K562 (cell line): Measurements from ENCODE around the gene RPS6KA2. TPM values are rescaled to one million over a fixed set of nuclear protein-coding genes. Genes with fewer than 3 reads are reported as not detected.

Source experiments
- ATAC-seq: fragments of 200-7000 bp; cut with Tn5 transposase; 3 replicates; pipeline ENCODE4 v1.9.1; 2020; ENCODE audit warnings: moderate library complexity
- BruUV-seq: library from RNA; stranded (reverse); fragments of 400-500 nt; replicated peaks from 2 replicates; lab custom pipeline; 2021; lab: Mats Ljungman, UMichigan
- CTCF ChIA-PET: fragments of 300-600 bp; formaldehyde crosslinking; extraction: SDS; loops from one replicate; lab custom pipeline; 2021; ENCODE audit warnings: low intra/inter-chr PET ratio; lab: Yijun Ruan, JAX
- POLR2A ChIA-PET: fragments of 300-600, 350-650 bp; sonication (Branson Sonifier 250); formaldehyde crosslinking; extraction: SDS; loops from one replicate; lab custom pipeline; 2021; ENCODE audit warnings: antibody characterized with exemption, inconsistent platforms; lab: Yijun Ruan, JAX
- DNase-seq, 4 experiments: peaks; one replicate each; pipeline versions ENCODE4 v3.0.0 to v3.0.0-alpha.2; 2011 to 2018; ENCODE audit warnings: low spot score in 3 of 4, mixed read lengths in 3 of 4; ENCODE audit errors: extremely low read depth in 1 of 4
- FAIRE-seq: peaks from 2 replicates; lab custom pipeline; 2011; peaks lifted over from hg19 to GRCh38; lab: Jason Lieb, UNC
- H2AFZ ChIP-seq: 2 replicates; pipeline ENCODE4 v1.6.0; 2011; ENCODE audit warnings: low read depth, low read length, control low read depth, inconsistent platforms
- H3K27ac ChIP-seq: fragments of 200-600 bp; 3 replicates; pipeline ENCODE4 v1.8.0; 2011; ENCODE audit warnings: low read depth, mild to moderate bottlenecking, control low read depth, inconsistent platforms, low read length, moderate library complexity, mixed read lengths; ENCODE audit errors: extremely low read depth
- H3K27me3 ChIP-seq, 2 experiments: fragments of 300-600 bp in 1 of 2; 2 replicates in 1 of 2; 3 replicates in 1 of 2; pipeline versions ENCODE4 v1.6.0 to v1.8.0; 2011; ENCODE audit warnings: inconsistent platforms in 2 of 2, low read length in 2 of 2, mild to moderate bottlenecking in 1 of 2, mixed read lengths in 1 of 2, moderate library complexity in 1 of 2; ENCODE audit not compliant: control insufficient read depth in 2 of 2, insufficient read depth in 2 of 2
- H3K36me3 ChIP-seq: fragments of 300-600 bp; 3 replicates; pipeline ENCODE4 v1.8.0; 2011; ENCODE audit warnings: mild to moderate bottlenecking, low read length, inconsistent platforms; ENCODE audit not compliant: control insufficient read depth, insufficient read depth
- H3K4me1 ChIP-seq, 2 experiments: fragments of 200-600 bp in 1 of 2; replicated peaks in 1 of 2; 2 replicates in 1 of 2; 3 replicates in 1 of 2; pipeline versions ENCODE4 v1.5.1 to v1.8.0; 2011; ENCODE audit warnings: inconsistent platforms in 2 of 2, low read length in 2 of 2, mild to moderate bottlenecking in 1 of 2, mixed read lengths in 1 of 2, moderate library complexity in 1 of 2; ENCODE audit not compliant: control insufficient read depth in 2 of 2, insufficient read depth in 2 of 2
- H3K4me2 ChIP-seq: 2 replicates; pipeline ENCODE4 v1.6.1; 2011; ENCODE audit warnings: low read length, control low read depth, inconsistent platforms, mixed read lengths; ENCODE audit not compliant: insufficient read depth
- H3K4me3 ChIP-seq: fragments of 200-600 bp; sonication (generic), shearing (Covaris generic); 2 replicates; pipeline ENCODE4 v1.5.1; 2016; ENCODE audit warnings: control low read depth, inconsistent platforms
- H3K79me2 ChIP-seq: fragments of 200-600 bp; 3 replicates; pipeline ENCODE4 v1.8.0; 2011; ENCODE audit warnings: low read length, inconsistent platforms; ENCODE audit not compliant: control insufficient read depth, insufficient read depth
- H3K9ac ChIP-seq, 2 experiments: 2 replicates each; pipeline versions ENCODE4 v1.6.0 to v1.6.1; 2011; ENCODE audit warnings: low read depth in 2 of 2, low read length in 2 of 2, control low read depth in 1 of 2, inconsistent platforms in 1 of 2, mild to moderate bottlenecking in 1 of 2, mixed read lengths in 1 of 2; ENCODE audit not compliant: insufficient read depth in 1 of 2
- H3K9me1 ChIP-seq: one replicate; pipeline ENCODE4 v1.6.0; 2011; ENCODE audit warnings: inconsistent platforms, mild to moderate bottlenecking, low read length, moderate library complexity; ENCODE audit not compliant: control insufficient read depth, insufficient read depth
- H3K9me3 ChIP-seq: replicated peaks from 2 replicates; pipeline ENCODE4 v1.5.1; 2011; ENCODE audit warnings: low read depth, low read length, inconsistent platforms; ENCODE audit not compliant: control insufficient read depth, insufficient read depth
- H4K20me1 ChIP-seq: replicated peaks from 2 replicates; pipeline ENCODE4 v1.6.1; 2011; ENCODE audit warnings: low read length, inconsistent platforms, mixed read lengths; ENCODE audit not compliant: control insufficient read depth, insufficient read depth
- FOXM1 ChIP-seq, 2 experiments: fragments of 450-650 bp in 1 of 2; sonication (generic) in 1 of 2; formaldehyde crosslinking in 1 of 2; IDR thresholded peaks; 2 replicates each; pipeline versions ENCODE4 v1.6.1 to v1.9.0; 2017 to 2022; ENCODE audit warnings: low read depth in 2 of 2, mild to moderate bottlenecking in 2 of 2, missing genetic modification reagents in 1 of 2, moderate library complexity in 1 of 2
- MBD2 ChIP-seq: sonication (generic); IDR thresholded peaks from 2 replicates; pipeline ENCODE4 v1.6.1; 2016; ENCODE audit warnings: low read depth, borderline replicate concordance
- PHB ChIP-seq: fragments of 250-450 bp; sonication (Bioruptor Pico); IDR thresholded peaks from 2 replicates; pipeline ENCODE4 v1.5.0; 2021
- SRSF3 ChIP-seq: fragments of 200-400 bp; formaldehyde crosslinking; IDR thresholded peaks from 2 replicates; pipeline ENCODE4 v1.6.1; 2016; ENCODE audit warnings: mild to moderate bottlenecking, low read length, moderate library complexity; ENCODE audit not compliant: insufficient read depth
- TCF7L2 ChIP-seq: fragments of 150-350 bp; IDR thresholded peaks from 2 replicates; pipeline ENCODE4 v1.6.1; 2016; ENCODE audit warnings: low read depth, mild to moderate bottlenecking, low read length, moderate library complexity
- THAP12 ChIP-seq: fragments of 250-450 bp; sonication (Bioruptor Pico); IDR thresholded peaks from 2 replicates; pipeline ENCODE4 v1.9.0; 2021; ENCODE audit warnings: mild to moderate bottlenecking, inconsistent platforms
- ZNF518B ChIP-seq: fragments of 250-450 bp; sonication (Bioruptor Pico); IDR thresholded peaks from 2 replicates; pipeline ENCODE4 v1.5.0; 2021; ENCODE audit warnings: mild to moderate bottlenecking, moderate library complexity
- WGBS: fragments of 100-300 bp; shearing (Covaris generic); methylation state at CpG from one replicate; pipeline ENCODE4 v1.1.6; 2016; ENCODE audit warnings: low coverage, mixed read lengths; ENCODE audit not compliant: insufficient coverage; ENCODE audit errors: missing lambda C conversion rate; 5-methylcytosine and 5-hydroxymethylcytosine counted together
- in situ Hi-C: fragments of 300-500 bp; cut with MboI; formaldehyde crosslinking; loops from 4 replicates; pipeline ENCODE4 v1.15.0; 2018; ENCODE audit warnings: inconsistent platforms, mixed read lengths
- intact Hi-C: fragments of 100-400 bp; cut with micrococcal nuclease; formaldehyde crosslinking; loops from 2 replicates; pipeline ENCODE4 v1.14.2; 2022
- polyA plus RNA-seq, 8 experiments: library from polyadenylated mRNA; depleted of rRNA in 4 of 8; stranded (reverse) in 5 of 8; unstranded in 3 of 8; fragments of >200 nt; fragmentation: Nextera tagmentation in 2 of 8; fragmentation: Illumina TruSeq in 1 of 8; extraction: Ambion mirVana in 2 of 8; extraction: Trizol in 1 of 8; gene quantifications; 2 replicates each; pipeline versions ENCODE4 v1.2.1 to v1.2.3, GENCODE V29; 2011 to 2014; ENCODE audit warnings: inconsistent platforms in 1 of 8, missing spikeins in 1 of 8
- total RNA-seq, 7 experiments: library from RNA; depleted of rRNA in 6 of 7; stranded (reverse); fragments of >200 nt in 6 of 7; fragmentation: Illumina TruSeq in 2 of 7; extraction: Trizol in 2 of 7; gene quantifications; 2 replicates each; pipeline versions ENCODE4 v1.2.1 to v1.2.3, GENCODE V29; 2011 to 2021; ENCODE audit warnings: low replicate concordance in 1 of 7

RPS6KA2 gene
- total and polyA plus RNA-seq, 9 of the 15 experiments (the other 6 are each of a cell fraction or from before 2014, with no cell fraction given): 0.29 to 1.00 (median 0.53) TPM

- ChIA-PET POLR2A (no interaction called here), CTCF (no interaction called here)
- Histone ChIP-seq H4K20me1 (0 out of 2 replicates have a peak, but pooled peaks cover 5% of the 10 kb centered on the region), H3K27me3 (peaks cover 43 to 66% of the 10 kb centered on the region in 2 experiments), H3K4me1 (peaks cover 0 to 3% of the 10 kb centered on the region in 2 experiments; a peak in 1 of 5 replicates), H3K9ac (no peak overlapping the region), H2AFZ (no peak overlapping the region), H3K4me2 (no peak overlapping the region), H3K9me1 (no peaks in the 10 kb centered on the region), H3K4me3 (no peak overlapping the region), H3K9me3 (no peaks in the 10 kb centered on the region; the same call in 1 of the 2 replicates), H3K36me3 (no peaks in the 10 kb centered on the region), H3K27ac (no peak overlapping the region), H3K79me2 (no peaks in the 10 kb centered on the region)
- no TSS peak for BruUV-seq
- DNase-seq: no peak
- intact Hi-C loops: no loop called here
- ATAC-seq: no peak
- 4% methylated on average over 9 of the region's 9 CpGs for WGBS
- TF ChIP-seq MBD2 (no peak), SRSF3 (no peak), TCF7L2 (no peak), ZNF518B (CRISPR knock-in tag) (no peak), PHB (CRISPR knock-in tag) (no peak), FOXM1 (IDR thresholded peaks at IDR 0.05; ENCODE audit: low read depth) (no peak), FOXM1 (CRISPR knock-in tag; IDR thresholded peaks at IDR 0.05; ENCODE audit: low read depth) (no peak), THAP12 (CRISPR knock-in tag) (no peak)
- no peak for FAIRE-seq
- in situ Hi-C loops: no loop called here
These were observed 165.1 kb downstream of the RPS6KA2 start for GRCh38 chr6:166461821-166462460.
